ENCODE measurements around the gene TROAP.
"Not testable (repeated sequence)": the region's sequence is repeated elsewhere in the genome, so short reads cannot be mapped to it uniquely, and the experiment has no call there.

TROAP gene

DNA sequence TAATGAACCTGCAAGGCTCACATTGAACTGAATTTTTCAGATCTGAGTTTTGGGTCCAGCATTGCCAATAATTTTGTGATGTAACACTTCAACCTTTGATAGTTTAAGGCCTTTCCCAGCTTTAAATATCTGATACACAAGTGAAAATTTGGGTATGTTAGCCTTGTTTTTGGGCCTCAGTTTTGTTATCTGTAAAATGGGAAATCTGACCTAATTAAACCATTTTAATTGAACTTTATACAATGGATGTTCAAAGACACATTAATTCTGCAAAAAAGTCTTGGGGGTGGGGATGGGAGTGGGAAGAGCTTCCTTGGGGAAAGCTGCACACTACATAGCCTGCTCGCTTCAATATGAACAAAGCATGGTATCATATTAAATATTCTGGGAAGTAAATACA is 39.0 kb downstream of the TROAP start:
- in situ Hi-C loops (cut with HindIII; ENCODE audit: low sequenced_read_pairs): loop anchor here (10.0 kb wide), 1 partner anchor 123 kb away; no protein-coding TSS in a partner anchor

GRCh38 chr12:49364989-49365388 is 41.9 kb downstream of the TROAP start:
- in situ Hi-C loops (cut with HindIII; ENCODE audit: low sequenced_read_pairs): loop anchor here (5.0 to 10.0 kb wide), 3 partner anchors 38 to 120 kb away; partner anchors contain the start of gene TUBA1C

DNA sequence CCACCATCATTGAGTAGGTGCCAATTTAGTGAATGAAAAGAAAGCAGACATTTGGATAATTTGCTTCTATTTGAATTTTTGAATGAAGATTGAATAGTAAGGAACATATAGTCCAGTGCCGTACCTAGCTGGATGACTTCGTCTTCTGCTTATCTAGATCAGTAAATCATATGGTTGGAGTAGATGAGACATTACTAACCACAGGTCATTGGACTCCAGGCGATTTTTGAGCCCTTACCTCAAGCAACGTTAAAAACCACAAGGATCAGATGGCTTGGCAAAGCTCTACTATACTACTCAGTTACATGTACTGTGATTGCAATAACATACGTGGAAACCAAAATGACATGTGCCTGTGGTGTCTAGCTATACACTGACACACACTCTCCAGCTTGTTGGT is 42.5 kb downstream of the TROAP start:
- in situ Hi-C loops (cut with HindIII; ENCODE audit: low sequenced_read_pairs): loop anchor here (5.0 to 10.0 kb wide), 3 partner anchors 38 to 119 kb away; partner anchors contain the start of gene TUBA1C

- in situ Hi-C loops (cut with HindIII; ENCODE audit: low sequenced_read_pairs): loop anchor here (5.0 to 10.0 kb wide), 3 partner anchors 39 to 119 kb away; partner anchors contain the start of gene TUBA1C
Observed at GRCh38 chr12:49366096-49366651, 43.1 kb downstream of the TROAP start.

DNA sequence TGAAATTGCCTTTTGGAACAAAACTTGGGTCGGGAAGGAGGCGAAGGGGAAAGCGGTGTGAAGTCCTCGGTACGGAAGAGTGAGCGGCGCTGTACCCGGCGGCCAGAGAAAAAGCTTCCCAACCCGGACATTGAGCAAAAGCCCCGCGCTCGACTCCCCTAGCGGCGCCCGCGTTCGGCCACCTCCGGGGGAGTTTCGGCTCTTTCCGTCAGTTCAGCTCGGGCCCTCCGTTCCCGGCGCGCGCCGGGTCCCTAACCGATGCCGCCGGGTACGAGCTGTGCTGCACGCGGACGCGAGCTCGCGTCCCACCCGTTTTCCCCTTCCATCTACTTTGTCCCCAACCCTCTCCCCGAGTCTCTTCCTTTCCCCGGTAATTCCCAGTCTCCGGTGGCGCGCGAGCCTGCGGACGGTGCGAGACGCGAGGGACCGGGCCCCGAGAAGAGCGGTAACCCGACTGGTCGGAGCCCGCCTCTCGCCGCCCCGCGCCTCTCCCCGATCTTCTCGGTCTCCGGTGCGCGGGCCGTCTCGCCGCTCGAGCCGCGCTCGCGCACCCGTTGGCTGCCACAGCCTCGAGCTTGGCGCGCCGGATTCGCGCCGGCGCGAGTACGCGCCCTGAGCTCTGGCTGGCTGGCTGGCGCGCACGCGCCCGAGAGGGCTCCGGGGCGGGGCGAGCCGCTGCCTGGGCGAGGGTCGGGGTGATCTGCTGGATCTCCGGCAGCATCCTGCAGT is 43.8 kb downstream of the TROAP start:
- in situ Hi-C loops (cut with HindIII; ENCODE audit: low sequenced_read_pairs): loop anchor here (5.0 to 10.0 kb wide), 3 partner anchors 40 to 118 kb away; partner anchors contain the start of gene TUBA1C

DNA sequence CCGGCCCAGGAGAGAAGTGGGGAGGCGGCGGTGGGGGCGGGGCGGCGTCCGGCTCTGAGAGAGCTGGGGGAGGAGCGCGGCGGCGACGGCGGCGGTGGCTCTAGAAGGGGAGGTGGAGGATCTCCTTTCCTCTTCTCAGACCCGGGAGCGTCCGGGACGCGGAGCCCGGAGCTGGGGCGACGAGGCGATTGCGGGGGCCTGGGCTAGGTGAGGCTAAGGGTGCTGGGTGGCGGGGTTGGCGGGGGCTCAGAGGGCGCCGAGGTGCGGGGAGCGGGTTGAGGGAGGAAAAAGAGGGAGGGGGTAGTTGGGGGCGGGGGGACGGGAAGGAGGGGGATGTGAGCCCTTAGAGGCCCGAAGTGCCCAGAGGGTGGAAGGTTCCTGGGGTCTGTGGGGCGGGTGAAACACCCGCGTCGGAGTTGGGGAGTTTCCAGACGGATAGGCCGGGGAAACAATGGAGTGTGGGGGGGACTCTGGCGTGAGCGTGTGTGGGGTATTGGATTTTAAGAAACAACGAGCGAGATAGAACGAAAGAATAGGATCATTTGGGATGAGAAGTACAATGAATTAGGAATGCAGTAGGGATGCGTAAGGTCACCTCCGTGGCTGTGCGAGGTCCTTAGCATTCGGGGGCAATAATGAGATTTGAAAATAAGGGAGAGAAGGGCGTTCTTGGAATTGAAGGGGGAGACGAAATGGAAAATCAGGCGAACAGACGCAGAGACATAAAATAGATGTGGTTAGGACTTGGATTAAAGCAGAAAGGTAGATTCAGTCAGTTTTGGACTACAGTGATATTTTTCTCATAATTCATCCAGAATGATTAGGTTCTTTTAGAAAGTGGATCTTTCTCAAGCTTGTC is 44.6 kb downstream of the TROAP start, which contains the start of gene SPATS2:
SPATS2 (plus strand) TSS at position 82 of the 859 bp plus-strand sequence. CDS start 93,551 bp downstream, outside the sequence.
- in situ Hi-C loops (cut with HindIII; ENCODE audit: low sequenced_read_pairs): loop anchor here (5.0 to 10.0 kb wide), 3 partner anchors 40 to 117 kb away; partner anchors contain the start of gene TUBA1C

DNA sequence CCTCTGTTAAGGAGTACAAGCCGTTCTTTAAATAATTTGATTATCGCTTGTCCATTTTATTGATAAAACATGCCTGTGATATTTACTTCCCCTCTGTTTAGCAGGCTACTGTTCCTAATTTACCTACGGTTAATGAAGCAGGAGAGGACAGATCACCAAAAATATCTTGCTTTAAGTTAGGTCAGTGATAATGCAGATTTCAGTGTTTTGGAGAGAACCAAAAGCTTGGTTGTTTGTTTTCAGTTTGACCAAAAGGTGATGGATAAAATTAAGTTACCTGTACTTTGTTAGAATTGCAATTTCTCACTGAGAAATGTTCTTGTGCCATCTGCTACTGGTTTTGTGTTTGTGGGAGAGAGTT is 45.2 kb downstream of the TROAP start:
- in situ Hi-C loops (cut with HindIII; ENCODE audit: low sequenced_read_pairs): loop anchor here (5.0 to 10.0 kb wide), 3 partner anchors 41 to 117 kb away; partner anchors contain the start of gene TUBA1C

GRCh38 chr12:49369411-49370145 is 46.5 kb downstream of the TROAP start:
- in situ Hi-C loops (cut with HindIII; ENCODE audit: low sequenced_read_pairs): loop anchor here (5.0 to 10.0 kb wide), 3 partner anchors 42 to 115 kb away; partner anchors contain the start of gene TUBA1C

DNA sequence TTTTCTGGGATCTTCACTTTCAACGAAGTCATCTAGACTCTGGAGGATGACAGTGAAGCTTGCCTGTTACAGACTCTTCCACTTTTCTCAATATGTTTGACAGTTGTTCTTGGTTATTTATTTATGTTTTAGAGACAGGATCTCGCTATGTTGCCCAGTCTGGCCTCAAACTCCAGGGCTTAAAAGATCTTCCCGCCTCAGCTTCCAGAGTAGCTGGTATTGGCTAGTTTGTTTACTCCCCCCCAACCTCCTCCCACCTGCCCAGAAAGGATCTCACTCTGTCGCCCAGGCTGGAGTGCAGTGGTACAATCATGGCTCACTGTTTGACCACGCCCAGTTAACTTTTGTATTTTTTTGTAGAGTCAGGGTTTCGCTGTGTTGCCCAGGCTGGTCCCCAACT is 47.5 kb downstream of the TROAP start:
- in situ Hi-C loops (cut with HindIII; ENCODE audit: low sequenced_read_pairs): no loop called here

GRCh38 chr12:49375406-49375805 is 52.4 kb downstream of the TROAP start:
- in situ Hi-C loops (cut with HindIII; ENCODE audit: low sequenced_read_pairs): loop anchor here (5.0 kb wide), 1 partner anchor 87 kb away; no protein-coding TSS in a partner anchor

DNA sequence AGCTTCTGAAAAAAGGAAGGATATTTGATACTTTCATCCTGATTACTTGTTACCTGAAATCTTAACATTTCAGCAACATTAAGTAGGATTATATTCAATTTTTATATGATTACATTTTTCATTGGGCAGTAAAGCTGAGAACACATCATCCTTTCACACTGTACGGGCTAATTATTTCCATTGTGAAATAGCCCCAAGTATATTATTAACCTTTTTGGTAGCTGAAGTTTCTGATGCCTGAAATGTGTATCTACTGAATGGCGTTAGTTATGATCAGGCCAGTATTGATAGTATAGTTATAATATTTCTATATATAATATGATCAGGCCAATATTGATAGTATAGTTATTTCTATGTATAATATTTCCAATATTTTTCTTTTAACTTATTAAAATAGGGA is 54.3 kb downstream of the TROAP start:
- in situ Hi-C loops (cut with HindIII; ENCODE audit: low sequenced_read_pairs): loop anchor here (5.0 kb wide), 1 partner anchor 85 kb away; no protein-coding TSS in a partner anchor

DNA sequence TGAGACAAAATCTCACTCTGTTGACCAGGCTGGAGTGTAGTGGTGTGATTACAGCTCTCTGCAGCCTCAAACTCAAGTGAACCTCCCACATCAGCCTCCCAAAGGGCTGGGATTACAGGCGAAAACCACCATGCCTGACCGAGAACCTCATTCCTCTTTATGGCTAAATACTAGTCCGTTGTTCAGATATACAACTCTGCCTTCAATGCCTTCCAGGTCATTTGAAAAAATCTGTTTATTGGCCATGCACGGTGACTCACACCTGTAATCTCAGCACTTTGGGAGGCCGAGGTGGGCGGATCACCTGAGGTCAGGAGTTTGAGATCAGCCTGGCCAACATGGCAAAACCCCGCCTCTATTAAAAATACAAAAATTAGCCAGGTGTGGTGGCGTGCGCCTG is 57.1 kb downstream of the TROAP start:
- in situ Hi-C loops (cut with HindIII; ENCODE audit: low sequenced_read_pairs): not testable (repeated sequence)

Data from endothelial cell of hepatic sinusoid (primary cell).